ENCODE data around the gene GPHN. TPM values are rescaled to one million over a fixed set of nuclear protein-coding genes. Genes with fewer than 3 reads are reported as not detected.

The GPHN gene
- total RNA-seq, 2 donors from 2014 or later = 24.1 to 25.7 TPM

GRCh38 chr14:66859063-66859671 is 351.2 kb downstream of the GPHN start:
- Histone ChIP-seq H3K27ac (no peak overlapping the region), H3K27me3 (no peaks in the 10 kb centered on the region), H3K36me3 (replicated peaks in 1 of 2; ENCODE audit: insufficient read depth in 1 of 2, low read depth in 2 of 2) (no peaks in the 10 kb centered on the region), H3K9me3 (no peaks in the 10 kb centered on the region), H3K4me1 (no peaks in the 10 kb centered on the region), H3K4me3 (no peak overlapping the region)
- ATAC-seq = no peak
- DNase-seq = no peak
- no peak for TF ChIP-seq CTCF (IDR thresholded peaks at IDR 0.05)
- no peak for TF ChIP-seq POLR2A (IDR thresholded peaks at IDR 0.05)
- intact Hi-C loops (cut with DNase I) = no loop called here
- WGBS, 2 donors = 96 to 98% methylated on average over 5 of the region's 5 CpGs

- H3K27me3 ChIP-seq = no peaks in the 10 kb centered on the region
- no peak for ATAC-seq
- TF ChIP-seq POLR2A (IDR thresholded peaks at IDR 0.05) (no peak), CTCF (IDR thresholded peaks at IDR 0.05) (no peak)
- H3K36me3 ChIP-seq (replicated peaks in 1 of 2; ENCODE audit: insufficient read depth in 1 of 2, low read depth in 2 of 2) = no peaks in the 10 kb centered on the region
- no peaks in the 10 kb centered on the region for H3K9me3 ChIP-seq
- no peaks in the 10 kb centered on the region for H3K4me1 ChIP-seq
- intact Hi-C loops (cut with DNase I) = no loop called here
- H3K27ac ChIP-seq = no peak overlapping the region
- H3K4me3 ChIP-seq = no peak overlapping the region
- no peak for DNase-seq
These were observed 373.6 kb downstream of the GPHN start for GRCh38 chr14:66881596-66881995.

- no peak for ATAC-seq
- H3K4me1 ChIP-seq = no peaks in the 10 kb centered on the region
- DNase-seq = no peak
- H3K4me3 ChIP-seq = no peak overlapping the region
- intact Hi-C loops (cut with DNase I) = no loop called here
- WGBS, 2 donors = 57 to 66% methylated on average over 2 of the region's 2 CpGs
- no peaks in the 10 kb centered on the region for H3K27me3 ChIP-seq
- no peaks in the 10 kb centered on the region for H3K9me3 ChIP-seq
- H3K36me3 ChIP-seq (replicated peaks in 1 of 2; ENCODE audit: insufficient read depth in 1 of 2, low read depth in 2 of 2) = peaks cover 0 to 2% of the 10 kb centered on the region in 2 donors
- no peak overlapping the region for H3K27ac ChIP-seq
- no peak for TF ChIP-seq CTCF (IDR thresholded peaks at IDR 0.05)
- no peak for TF ChIP-seq POLR2A (IDR thresholded peaks at IDR 0.05)
These were observed 376.2 kb downstream of the GPHN start for GRCh38 chr14:66884149-66884548.

GRCh38 chr14:66900719-66901118 is 392.8 kb downstream of the GPHN start:
- ATAC-seq (no peak), DNase-seq (no peak)
- TF ChIP-seq POLR2A (IDR thresholded peaks at IDR 0.05) = no peak
- no peak for TF ChIP-seq CTCF (IDR thresholded peaks at IDR 0.05)
- Histone ChIP-seq H3K36me3 (replicated peaks in 1 of 2; ENCODE audit: insufficient read depth in 1 of 2, low read depth in 2 of 2) (no peaks in the 10 kb centered on the region), H3K9me3 (no peaks in the 10 kb centered on the region), H3K27ac (no peak overlapping the region), H3K4me3 (no peak overlapping the region), H3K27me3 (no peaks in the 10 kb centered on the region), H3K4me1 (no peaks in the 10 kb centered on the region)
- 87 to 90% methylated on average over 2 of the region's 2 CpGs for WGBS, 2 donors
- intact Hi-C loops (cut with DNase I) = no loop called here

- Histone ChIP-seq H3K36me3 (replicated peaks in 1 of 2; ENCODE audit: insufficient read depth in 1 of 2, low read depth in 2 of 2) (no peaks in the 10 kb centered on the region), H3K27me3 (no peaks in the 10 kb centered on the region), H3K9me3 (no peaks in the 10 kb centered on the region), H3K27ac (no peak overlapping the region), H3K4me3 (no peak overlapping the region), H3K4me1 (no peaks in the 10 kb centered on the region)
- DNase-seq (no peak), ATAC-seq (no peak)
- intact Hi-C loops (cut with DNase I) = no loop called here
- TF ChIP-seq CTCF (IDR thresholded peaks at IDR 0.05) (no peak), POLR2A (IDR thresholded peaks at IDR 0.05) (no peak)
- 83 to 89% methylated on average over 1 of the region's 1 CpG for WGBS, 2 donors
These were observed 402.4 kb downstream of the GPHN start for GRCh38 chr14:66910311-66910840.
